Astrocyte (in vitro differentiated cells and primary cell): ENCODE data around the gene HAGHL. TPM values are rescaled to one million over a fixed set of nuclear protein-coding genes. Genes with fewer than 3 reads are reported as not detected.

ENCODE experiments used
- DNase-seq: peaks from one replicate; pipeline ENCODE4 v3.0.0-alpha.2; 2010; ENCODE audit warnings: low read depth
- FAIRE-seq: peaks from 2 replicates; lab custom pipeline; 2011; peaks lifted over from hg19 to GRCh38; lab: Jason Lieb, UNC
- H2AFZ ChIP-seq: 2 replicates; pipeline ENCODE4 v1.6.0; 2012; ENCODE audit warnings: low read depth, low read length, inconsistent platforms
- H3K27ac ChIP-seq: 2 replicates; pipeline ENCODE4 v1.5.1; 2011; ENCODE audit warnings: low read depth, low read length, inconsistent platforms
- H3K27me3 ChIP-seq: 2 replicates; pipeline ENCODE4 v1.6.0; 2011; ENCODE audit warnings: low read length, inconsistent platforms; ENCODE audit not compliant: insufficient read depth
- H3K36me3 ChIP-seq: 2 replicates; pipeline ENCODE4 v1.5.1; 2011; ENCODE audit warnings: low read length, inconsistent platforms; ENCODE audit not compliant: insufficient read depth
- H3K4me1 ChIP-seq: 2 replicates; pipeline ENCODE4 v1.5.1; 2011; ENCODE audit warnings: low read length, inconsistent platforms; ENCODE audit not compliant: insufficient read depth
- H3K4me2 ChIP-seq: 2 replicates; pipeline ENCODE4 v1.6.0; 2012; ENCODE audit warnings: low read length, inconsistent platforms
- H3K4me3 ChIP-seq: 2 replicates; pipeline ENCODE4 v1.5.1; 2011; ENCODE audit warnings: low read depth, mild to moderate bottlenecking, low read length, inconsistent platforms; ENCODE audit not compliant: insufficient read depth
- H3K79me2 ChIP-seq: 2 replicates; pipeline ENCODE4 v1.6.0; 2012; ENCODE audit warnings: mild to moderate bottlenecking, low read length, inconsistent platforms; ENCODE audit not compliant: insufficient read depth
- H3K9ac ChIP-seq: 2 replicates; pipeline ENCODE4 v1.6.0; 2012; ENCODE audit warnings: mild to moderate bottlenecking, low read length, inconsistent platforms
- H3K9me3 ChIP-seq: 2 replicates; pipeline ENCODE4 v1.5.1; 2012; ENCODE audit warnings: low read depth, mild to moderate bottlenecking, low read length, inconsistent platforms; ENCODE audit not compliant: insufficient read depth
- H4K20me1 ChIP-seq: 2 replicates; pipeline ENCODE4 v1.6.0; 2012; ENCODE audit warnings: low read length, inconsistent platforms; ENCODE audit not compliant: insufficient read depth
- H3K27ac Mint-ChIP-seq: one replicate; pipeline ENCODE4 v1.8.0; 2021; ENCODE audit warnings: mild to moderate bottlenecking, mixed read lengths; ENCODE audit not compliant: unreplicated experiment
- H3K27me3 Mint-ChIP-seq: one replicate; pipeline ENCODE4 v1.8.0; 2021; ENCODE audit warnings: low read depth, mixed read lengths; ENCODE audit not compliant: unreplicated experiment
- H3K36me3 Mint-ChIP-seq: one replicate; pipeline ENCODE4 v1.8.0; 2021; ENCODE audit warnings: low read depth, mixed read lengths; ENCODE audit not compliant: unreplicated experiment
- H3K4me1 Mint-ChIP-seq: one replicate; pipeline ENCODE4 v1.8.0; 2021; ENCODE audit warnings: low read depth, mixed read lengths; ENCODE audit not compliant: unreplicated experiment
- H3K4me3 Mint-ChIP-seq: one replicate; pipeline ENCODE4 v1.8.0; 2021; ENCODE audit warnings: mild to moderate bottlenecking, moderate library complexity, mixed read lengths; ENCODE audit not compliant: unreplicated experiment
- H3K9me3 Mint-ChIP-seq: one replicate; pipeline ENCODE4 v1.8.0; 2021; ENCODE audit warnings: mild to moderate bottlenecking, mixed read lengths; ENCODE audit not compliant: unreplicated experiment
- EZH2 ChIP-seq: IDR thresholded peaks from 2 replicates; pipeline ENCODE4 v1.6.1; 2012; ENCODE audit warnings: mild to moderate bottlenecking, low read length, inconsistent platforms; ENCODE audit not compliant: insufficient read depth
- total RNA-seq: library from RNA; stranded (reverse); gene quantifications from 2 replicates; pipeline ENCODE4 v1.2.1, GENCODE V29; 2021
- TF ChIP-seq, protein P1 (sequence below): IDR thresholded peaks from 2 replicates; pipeline ENCODE4 v1.5.1; 2011; ENCODE audit warnings: low read depth, mild to moderate bottlenecking, inconsistent platforms, low read length, moderate library complexity; ENCODE audit not compliant: insufficient read depth

Gene HAGHL
- total RNA-seq, 1 donor from 2014 or later = 15.5 TPM

- H3K27ac Mint-ChIP-seq = peak within 1 kb of the TSS; percentile 87
- H3K9me3 Mint-ChIP-seq = no peaks in the 10 kb centered on the region
- DNase-seq (peak; percentile 67), FAIRE-seq (no peak)
- peak within 1 kb of the TSS; percentile 98 for H3K4me2 ChIP-seq
- no peaks in the 10 kb centered on the region for H3K27me3 ChIP-seq
- H3K27ac ChIP-seq = peak within 1 kb of the TSS; percentile 70
- H3K4me1 ChIP-seq = peaks cover 35% of the 10 kb centered on the region
- peak within 1 kb of the TSS; percentile 93 for H2AFZ ChIP-seq
- H3K9me3 ChIP-seq = no peaks in the 10 kb centered on the region
- H3K79me2 ChIP-seq = peaks cover 42% of the 10 kb centered on the region
- peak within 1 kb of the TSS; percentile 78 for H3K4me3 ChIP-seq
- peak within 1 kb of the TSS; percentile 89 for H3K4me3 Mint-ChIP-seq
- H4K20me1 ChIP-seq = peaks cover 38% of the 10 kb centered on the region
- peaks cover 12% of the 10 kb centered on the region for H3K4me1 Mint-ChIP-seq
- TF ChIP-seq, protein P1, sequence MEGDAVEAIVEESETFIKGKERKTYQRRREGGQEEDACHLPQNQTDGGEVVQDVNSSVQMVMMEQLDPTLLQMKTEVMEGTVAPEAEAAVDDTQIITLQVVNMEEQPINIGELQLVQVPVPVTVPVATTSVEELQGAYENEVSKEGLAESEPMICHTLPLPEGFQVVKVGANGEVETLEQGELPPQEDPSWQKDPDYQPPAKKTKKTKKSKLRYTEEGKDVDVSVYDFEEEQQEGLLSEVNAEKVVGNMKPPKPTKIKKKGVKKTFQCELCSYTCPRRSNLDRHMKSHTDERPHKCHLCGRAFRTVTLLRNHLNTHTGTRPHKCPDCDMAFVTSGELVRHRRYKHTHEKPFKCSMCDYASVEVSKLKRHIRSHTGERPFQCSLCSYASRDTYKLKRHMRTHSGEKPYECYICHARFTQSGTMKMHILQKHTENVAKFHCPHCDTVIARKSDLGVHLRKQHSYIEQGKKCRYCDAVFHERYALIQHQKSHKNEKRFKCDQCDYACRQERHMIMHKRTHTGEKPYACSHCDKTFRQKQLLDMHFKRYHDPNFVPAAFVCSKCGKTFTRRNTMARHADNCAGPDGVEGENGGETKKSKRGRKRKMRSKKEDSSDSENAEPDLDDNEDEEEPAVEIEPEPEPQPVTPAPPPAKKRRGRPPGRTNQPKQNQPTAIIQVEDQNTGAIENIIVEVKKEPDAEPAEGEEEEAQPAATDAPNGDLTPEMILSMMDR = no peak
- no peak for TF ChIP-seq EZH2
- peaks cover 9% of the 10 kb centered on the region for H3K36me3 Mint-ChIP-seq
- peak within 1 kb of the TSS; percentile 90 for H3K9ac ChIP-seq
- H3K36me3 ChIP-seq = peaks cover 3% of the 10 kb centered on the region
- no peaks in the 10 kb centered on the region for H3K27me3 Mint-ChIP-seq
Observed at GRCh38 chr16:679814-680624, 46.9 kb upstream of the HAGHL start, which contains the start of gene STUB1. Gene STUB1 (plus strand): TSS chr16:680410. CDS start chr16:680526, 116 bp downstream.

- Mint-ChIP-seq H3K4me3 (peak overlapping the region; percentile 89), H3K9me3 (no peaks in the 10 kb centered on the region), H3K27ac (no peak overlapping the region), H3K27me3 (no peaks in the 10 kb centered on the region), H3K36me3 (peaks cover 9% of the 10 kb centered on the region), H3K4me1 (peaks cover 11% of the 10 kb centered on the region)
- TF ChIP-seq EZH2 = no peak
- TF ChIP-seq, protein P1 = no peak
- peak overlapping the region; percentile 78 for H3K4me3 ChIP-seq
- H3K4me2 ChIP-seq = peak overlapping the region; percentile 98
- H2AFZ ChIP-seq = peak overlapping the region; percentile 93
- no peak for FAIRE-seq
- no peak for DNase-seq
- peak overlapping the region; percentile 70 for H3K27ac ChIP-seq
- no peaks in the 10 kb centered on the region for H3K27me3 ChIP-seq
- peak overlapping the region; percentile 90 for H3K9ac ChIP-seq
- peaks cover 3% of the 10 kb centered on the region for H3K36me3 ChIP-seq
- H3K9me3 ChIP-seq = no peaks in the 10 kb centered on the region
- peaks cover 48% of the 10 kb centered on the region for H3K79me2 ChIP-seq
- peaks cover 32% of the 10 kb centered on the region for H3K4me1 ChIP-seq
- peaks cover 35% of the 10 kb centered on the region for H4K20me1 ChIP-seq
Observed at GRCh38 chr16:680625-680945, 46.3 kb upstream of the HAGHL start.
